ENCODE measurements around the gene TCOF1.

TCOF1 gene

DNA sequence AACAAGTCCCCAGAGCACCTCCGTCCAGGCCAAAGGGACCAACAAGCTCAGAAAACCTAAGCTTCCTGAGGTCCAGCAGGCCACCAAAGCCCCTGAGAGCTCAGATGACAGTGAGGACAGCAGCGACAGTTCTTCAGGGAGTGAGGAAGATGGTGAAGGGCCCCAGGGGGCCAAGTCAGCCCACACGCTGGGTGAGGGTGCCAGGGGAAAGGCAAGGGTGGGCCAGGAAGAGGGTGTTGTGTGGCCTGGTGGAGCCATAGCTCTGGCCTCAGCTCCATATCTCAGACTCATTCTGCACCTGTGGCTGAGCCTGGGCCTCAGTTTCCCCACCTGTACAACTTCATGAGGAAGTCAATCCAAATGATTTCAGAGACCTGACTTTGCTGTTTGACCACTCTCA, 34.5 kb downstream of the TCOF1 start:
- DNase-seq, result no peak

DNA sequence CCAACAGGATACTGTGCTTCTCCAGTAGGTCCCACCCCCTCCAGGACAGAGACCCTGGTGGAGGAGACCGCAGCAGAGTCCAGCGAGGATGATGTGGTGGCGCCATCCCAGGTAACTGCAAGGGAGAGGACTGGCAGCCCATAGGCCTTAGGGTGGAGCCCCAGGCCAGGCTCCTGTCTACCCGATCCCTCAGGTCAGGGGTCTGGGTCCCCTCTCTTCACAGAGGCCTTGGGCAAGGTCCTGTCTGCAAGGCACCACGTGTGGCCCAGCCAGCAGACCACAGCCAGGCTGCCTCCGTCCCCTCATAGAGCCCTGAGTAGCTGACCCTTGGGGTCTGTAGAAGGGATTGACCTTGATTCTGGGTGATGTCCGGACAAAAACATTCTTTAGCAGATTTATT, 35.2 kb downstream of the TCOF1 start:
- DNase-seq, result no peak

DNA sequence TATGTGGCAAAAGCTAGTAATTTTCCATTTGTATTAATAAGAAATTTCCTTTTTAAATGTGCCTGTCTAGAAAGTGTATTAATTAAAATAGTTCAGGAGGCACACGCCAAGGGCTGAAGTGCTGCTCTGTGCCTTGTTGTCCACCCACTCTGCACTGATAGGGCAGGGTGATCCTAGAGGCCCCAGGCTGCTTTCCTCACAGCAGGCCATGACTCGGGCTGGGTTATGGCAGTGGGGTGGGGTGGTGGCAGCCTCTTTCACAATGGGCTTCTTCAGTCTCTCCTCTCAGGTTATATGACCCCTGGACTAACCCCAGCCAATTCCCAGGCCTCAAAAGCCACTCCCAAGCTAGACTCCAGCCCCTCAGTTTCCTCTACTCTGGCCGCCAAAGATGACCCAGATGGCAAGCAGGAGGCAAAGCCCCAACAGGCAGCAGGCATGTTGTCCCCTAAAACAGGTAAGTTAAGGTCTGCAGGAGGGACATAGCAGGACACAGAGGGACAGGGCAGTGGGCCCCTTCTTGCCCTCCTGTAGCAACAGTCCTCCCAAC, 35.7 kb downstream of the TCOF1 start:
- no peak for DNase-seq

DNA sequence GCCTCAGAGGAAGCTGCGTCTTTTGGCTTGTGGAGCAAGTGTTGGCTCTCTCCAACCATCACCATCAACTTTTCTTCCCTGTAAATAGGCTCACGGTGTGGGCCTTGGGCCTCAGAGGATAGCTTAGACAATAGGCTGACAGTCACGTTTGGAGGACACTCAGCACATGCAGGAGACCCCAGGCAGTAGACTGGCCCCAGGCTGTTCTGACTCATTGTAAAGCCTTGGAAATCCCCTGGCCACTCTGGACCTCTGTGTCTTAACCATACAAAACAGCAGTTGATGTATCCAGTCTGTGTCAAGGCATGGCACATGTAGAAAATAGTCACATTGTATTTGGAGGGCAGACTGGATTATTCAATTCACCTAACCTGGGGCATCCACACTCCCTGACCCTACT, 36.6 kb downstream of the TCOF1 start:
- no peak for DNase-seq

DNA sequence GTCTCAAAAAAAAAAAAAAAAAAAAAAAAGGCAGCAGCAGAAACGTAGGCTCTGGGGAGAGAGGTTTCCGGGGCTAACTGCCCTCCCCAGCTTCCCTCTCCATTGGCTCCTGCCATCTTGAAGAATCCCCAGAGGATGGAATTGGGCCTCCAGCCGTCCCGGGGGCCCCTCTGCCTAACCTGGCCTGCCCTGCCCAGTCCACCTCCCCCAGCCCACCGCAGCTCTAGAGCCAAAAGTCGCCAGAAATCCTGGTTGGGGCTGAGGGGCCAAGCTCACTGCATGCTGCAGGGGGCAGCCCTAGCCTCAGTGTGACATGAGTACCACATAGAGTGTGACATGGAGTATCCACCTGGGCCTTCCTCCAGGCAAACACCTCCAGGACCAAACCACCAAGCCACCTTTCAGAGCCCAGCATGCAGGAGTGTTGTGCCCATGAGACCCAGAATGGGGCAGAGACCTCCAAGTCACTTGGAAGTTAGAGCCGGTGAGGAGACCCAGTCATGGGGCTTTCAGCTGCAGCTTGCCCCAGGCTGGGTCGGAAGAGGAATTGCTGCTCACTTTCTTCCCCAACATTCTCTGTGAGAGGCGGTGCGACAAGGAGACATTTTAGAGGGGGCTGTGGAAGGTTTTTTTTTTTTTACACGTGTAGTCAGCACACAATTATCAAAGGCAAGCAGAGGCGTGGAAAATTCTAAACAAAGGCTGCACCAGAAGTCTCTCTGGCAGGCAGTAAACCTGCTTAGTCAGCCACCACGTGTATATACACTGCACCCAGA, 37.6 kb downstream of the TCOF1 start:
- DNase-seq, result no peak

DNA sequence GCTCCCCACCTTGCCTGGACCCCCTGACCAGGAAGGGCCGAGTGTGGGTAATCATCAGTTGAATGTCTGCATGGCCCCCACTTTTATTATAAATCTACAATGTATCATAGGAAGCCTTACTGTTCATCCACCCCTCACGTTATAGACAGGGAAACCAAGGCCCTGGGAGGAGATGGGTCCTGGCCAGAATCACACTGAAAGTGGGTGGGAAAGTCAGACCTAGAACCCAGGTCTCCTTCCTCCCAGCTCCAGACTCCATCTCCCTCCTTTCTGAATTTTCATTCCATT, 38.1 kb downstream of the TCOF1 start:
- no peak for DNase-seq

DNA sequence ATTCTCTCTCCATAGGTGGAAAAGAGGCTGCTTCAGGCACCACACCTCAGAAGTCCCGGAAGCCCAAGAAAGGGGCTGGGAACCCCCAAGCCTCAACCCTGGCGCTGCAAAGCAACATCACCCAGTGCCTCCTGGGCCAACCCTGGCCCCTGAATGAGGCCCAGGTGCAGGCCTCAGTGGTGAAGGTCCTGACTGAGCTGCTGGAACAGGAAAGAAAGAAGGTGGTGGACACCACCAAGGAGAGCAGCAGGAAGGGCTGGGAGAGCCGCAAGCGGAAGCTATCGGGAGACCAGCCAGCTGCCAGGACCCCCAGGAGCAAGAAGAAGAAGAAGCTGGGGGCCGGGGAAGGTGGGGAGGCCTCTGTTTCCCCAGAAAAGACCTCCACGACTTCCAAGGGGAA, 38.8 kb downstream of the TCOF1 start:
- DNase-seq, result no peak

DNA sequence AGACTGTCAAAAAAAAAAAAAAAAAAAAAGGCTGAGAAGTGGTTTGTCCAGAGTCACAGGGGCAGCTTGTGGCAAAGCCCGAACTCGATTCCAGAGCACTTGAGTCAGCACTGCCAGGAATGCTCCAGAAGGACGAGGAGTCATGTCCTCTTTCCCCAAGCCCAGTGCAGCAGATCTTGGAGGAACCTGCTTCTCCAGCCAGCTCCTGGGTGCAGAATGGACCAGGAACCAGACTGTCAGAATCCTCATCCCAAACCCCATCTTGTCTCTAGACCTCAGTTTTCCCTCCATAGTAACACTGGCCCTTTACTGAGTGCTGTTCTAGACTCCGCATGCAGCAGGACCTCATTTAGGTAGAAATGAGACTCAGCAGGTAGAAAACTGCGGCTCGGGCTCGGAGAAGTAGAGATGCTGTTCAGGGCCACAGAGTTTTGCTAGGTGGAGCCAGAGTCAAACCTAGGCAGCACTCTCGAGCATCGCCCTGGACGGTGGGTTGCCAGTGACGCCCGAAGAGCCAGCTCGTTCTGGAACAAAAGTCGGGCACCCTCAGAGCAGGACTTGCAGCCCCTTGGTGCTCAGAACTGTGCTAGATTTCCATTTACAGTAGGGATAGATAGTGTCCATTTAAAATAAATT, 39.8 kb downstream of the TCOF1 start:
- no peak for DNase-seq

DNA sequence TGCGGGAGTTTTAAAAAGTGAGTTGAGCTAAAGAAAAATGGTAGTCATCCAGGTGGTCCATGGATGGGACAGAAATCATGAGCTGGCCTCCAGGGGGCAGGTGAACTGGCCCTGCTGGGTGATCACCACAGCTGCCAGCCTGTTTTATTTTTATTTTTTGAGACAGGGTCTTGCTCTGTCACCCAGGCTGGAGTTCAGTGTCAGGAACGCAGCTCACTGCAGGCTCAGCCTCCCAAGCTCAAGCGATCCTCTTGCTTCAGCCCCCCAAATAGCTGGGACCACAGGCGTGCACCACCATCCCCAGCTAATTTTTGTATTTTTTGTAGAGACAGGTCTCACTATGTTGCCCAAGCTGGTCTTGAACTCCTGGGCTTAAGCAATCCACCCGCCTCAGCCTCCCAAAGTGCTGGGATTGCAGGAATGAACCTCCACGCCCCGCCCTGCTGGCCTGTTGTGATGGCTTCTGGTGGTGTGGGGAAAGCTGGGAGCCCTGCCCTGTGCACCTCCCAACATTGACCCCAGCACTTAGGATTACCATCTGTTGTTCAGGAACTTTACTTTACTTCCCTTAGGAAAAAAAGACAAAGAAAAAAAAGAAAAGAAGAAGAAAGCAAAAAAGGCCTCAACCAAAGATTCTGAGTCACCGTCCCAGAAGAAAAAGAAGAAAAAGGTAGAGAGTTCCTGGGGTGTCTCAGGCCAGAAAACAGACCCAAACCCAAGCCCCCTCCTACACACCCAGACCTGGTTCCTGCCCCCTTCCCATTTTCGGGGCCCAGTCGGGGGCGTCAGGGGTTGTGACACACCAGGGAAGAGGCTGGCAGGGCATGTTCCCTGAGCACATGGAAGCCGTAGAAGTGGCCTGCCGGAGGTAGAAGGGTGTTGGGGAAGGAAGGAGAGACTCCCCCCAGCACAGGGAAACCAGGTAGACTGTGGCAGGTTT, 40.6 kb downstream of the TCOF1 start:
- no peak for DNase-seq

DNA sequence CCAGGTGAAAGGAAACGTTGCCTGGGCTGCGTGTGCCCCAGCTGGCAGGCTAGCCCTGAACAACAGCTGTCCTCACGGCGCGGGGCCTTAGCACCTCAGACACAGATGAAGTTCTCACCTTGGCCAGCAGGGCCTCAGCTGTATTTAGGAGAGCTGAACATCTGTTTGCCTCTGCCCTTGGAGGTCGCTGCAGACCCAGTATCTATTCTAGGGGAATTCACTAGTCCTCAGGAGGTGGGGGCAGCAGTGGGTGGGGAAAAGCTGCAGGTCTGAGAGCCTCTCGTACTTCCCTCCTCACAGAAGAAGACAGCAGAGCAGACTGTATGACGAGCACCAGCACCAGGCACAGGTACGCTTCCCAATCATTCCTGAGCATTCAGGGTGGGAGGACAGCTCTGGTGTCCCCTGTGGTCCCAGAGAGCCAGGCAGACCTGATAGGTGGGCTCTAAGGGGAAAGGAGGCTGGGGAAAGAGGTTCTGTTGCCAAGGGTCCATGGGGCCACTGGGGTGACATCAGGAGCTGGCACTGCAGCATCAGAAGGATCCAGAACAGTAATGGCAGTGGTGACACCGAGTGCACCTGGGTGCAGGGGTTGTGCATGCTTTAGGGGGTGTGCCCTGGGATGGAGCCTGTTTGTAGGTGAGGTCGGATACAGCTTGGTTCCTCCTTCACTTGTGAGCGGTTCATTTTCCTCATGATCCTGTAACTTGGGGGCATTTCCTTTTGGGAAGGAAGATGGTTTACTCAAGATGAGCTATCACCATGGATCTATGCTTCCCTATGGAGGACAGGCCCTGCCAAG, 41.4 kb downstream of the TCOF1 start:
- DNase-seq, result no peak

DNA sequence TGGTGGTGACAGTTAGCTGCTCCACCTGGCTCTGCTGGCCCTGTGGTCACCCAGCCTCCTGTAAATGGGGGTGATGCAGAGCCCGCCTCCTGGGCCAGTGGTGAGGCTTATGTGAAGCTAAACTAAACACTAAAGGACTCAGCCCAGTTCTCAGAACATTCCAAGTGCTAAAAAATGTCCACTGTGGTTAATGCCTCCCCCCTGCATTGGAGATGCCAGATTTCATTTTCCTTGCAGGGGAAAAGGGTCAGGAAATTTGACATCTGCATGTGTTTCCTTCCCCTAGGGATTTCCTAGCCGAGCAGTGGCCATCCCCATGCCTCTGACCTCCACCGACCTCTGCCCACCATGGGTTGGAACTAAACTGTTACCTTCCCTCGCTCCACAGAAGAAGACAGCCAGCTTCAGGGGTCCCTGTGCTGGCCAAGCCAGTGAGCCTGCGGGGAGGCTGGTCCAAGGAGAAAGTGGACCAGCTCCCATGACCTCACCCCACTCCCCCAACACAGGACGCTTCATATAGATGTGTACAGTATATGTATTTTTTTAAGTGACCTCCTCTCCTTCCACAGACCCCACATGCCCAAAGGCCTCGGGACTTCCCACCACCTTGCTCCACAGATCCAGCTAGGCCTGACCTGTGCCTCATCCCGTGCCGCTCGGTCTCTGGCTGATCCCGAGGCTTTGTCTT, 42.2 kb downstream of the TCOF1 start:
- DNase-seq, result no peak

DNA sequence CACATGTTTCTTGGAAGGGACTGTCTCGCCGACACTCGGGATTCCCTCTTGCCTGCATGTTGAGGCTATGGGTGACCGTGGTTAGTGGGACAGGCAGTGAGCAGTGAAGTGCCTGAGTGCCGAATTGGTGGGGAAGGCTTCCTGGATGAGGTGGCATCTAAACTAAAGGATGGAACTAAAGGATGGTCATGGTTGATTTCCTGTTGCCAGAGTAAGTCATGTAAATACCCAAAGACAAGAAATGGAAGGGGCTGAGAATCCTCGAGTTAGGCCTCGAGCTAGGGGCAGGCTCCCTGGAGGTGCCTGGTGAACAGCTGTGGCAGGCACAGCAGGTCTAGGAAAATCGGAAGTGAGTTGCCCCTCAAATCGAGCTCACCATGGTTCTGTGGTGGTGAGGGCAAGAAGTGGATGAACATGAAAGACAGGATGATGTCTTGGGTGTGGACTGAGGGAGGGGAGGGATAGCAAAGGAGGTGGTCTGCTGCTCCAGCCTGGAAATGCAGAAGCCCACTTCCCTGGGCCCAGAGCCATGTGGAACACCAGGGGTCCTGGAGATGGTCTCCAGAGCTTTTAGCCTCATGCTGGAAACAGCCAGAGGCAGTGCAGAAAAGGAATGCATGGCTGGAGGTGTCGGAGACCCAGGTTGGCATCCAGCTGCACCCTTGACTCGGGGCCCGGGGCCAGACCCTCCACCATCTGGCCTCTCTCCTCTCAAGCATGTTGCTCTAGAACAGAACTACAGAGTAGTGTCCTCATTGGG, 43.0 kb downstream of the TCOF1 start:
- DNase-seq, result no peak

DNA sequence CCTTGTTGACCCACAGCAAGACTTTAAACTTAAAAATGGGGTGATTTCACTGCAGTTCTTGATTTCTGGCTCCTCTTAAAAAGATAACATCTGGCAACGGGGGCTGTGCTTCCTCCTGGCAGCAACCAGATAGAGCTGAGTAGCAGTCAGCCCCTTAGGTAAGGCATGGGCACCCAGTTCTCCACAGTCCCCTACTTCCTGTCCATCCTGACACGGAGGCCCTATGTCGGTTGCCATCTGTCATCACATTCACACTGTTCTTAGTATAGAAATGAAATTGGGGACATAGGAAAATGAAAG, 43.5 kb downstream of the TCOF1 start:
- no peak for DNase-seq

DNA sequence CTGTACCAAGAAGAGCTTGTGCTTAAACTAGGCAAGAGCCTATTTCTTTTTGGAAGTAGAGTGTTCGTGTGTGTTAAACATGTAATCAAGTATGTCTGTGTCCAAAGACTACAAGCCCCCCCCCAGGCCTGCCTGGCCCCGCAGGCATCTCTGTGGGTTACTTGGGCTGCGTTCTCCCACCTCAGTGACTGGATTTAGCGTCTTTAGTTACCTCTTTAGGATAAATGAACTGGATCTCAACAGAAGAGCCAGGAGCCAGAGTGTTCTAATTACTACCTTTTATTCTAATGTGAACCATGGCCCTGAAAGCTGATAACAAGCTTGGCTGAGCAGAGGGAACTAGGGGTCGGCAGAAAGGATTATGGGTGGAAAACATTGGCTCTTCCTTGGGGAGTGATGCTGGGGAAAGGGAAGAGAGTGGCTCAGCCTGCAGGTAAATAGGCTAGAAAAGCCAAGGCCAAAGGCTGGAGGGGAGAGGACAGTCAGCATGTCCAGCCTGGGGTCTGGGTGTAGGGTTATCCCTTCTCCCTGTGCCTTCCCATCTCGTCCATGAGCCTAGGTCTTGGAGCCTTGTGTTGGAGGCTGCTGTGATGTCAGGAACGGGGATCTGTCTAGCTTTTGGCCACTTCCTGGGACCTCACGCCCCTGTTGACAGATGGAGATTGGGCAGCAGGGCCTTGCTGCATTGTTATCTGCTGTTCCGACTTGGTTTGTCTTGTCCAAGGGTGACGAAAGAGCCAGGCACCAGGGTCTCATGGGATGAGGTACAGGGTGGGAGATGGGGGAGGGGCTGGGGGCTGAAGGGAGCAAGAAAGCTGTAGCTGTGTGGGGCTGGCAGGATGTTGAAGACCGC, 44.1 kb downstream of the TCOF1 start:
- no peak for DNase-seq

DNA sequence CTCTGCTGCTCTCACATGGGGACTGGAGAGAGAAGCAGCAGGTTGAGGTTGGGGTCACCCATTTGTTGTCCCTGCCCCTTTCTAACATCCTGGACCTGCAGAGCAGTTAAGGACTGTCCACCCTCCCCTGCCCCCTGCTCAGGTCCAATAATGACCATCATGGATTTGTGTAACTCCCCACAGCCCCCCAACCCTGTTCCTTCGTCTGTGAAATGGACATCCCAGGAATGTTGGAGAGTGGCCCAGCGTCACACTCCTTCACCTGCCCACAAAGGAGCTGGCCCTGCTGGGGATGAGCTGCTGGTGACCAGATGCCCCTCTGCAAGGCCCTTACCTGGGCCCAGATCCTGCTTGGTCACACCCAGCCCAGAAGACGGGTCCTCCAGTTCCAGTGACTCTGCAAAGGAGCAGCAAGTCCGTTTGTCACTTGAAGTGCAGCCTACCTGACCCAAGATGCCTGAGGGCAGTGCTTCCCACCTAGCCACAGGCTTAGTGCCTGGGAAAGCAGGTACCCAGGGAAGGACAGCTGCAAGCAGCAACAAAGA, 44.8 kb downstream of the TCOF1 start:
- no peak for DNase-seq

DNA sequence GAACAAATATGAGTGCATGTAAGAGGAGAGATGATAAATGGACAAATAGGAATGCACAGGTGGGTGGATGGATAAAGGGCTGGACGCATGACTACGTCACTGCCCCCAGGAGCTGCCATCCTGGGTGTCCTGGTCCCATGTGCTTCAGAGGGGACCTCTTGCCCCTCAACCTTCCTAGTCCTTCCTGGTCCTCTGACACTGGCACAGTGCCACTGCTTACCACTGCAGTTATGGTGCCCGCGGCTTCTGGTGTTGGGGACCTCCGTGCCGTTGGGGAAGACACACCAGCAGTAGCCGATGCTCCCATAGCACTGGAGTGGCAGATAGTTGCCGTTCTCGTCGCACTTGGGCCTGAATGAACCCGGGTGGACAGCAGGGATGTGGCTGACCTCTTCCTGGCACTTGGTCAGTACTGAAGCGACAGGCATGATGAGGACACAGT, 45.4 kb downstream of the TCOF1 start:
- no peak for DNase-seq

DNA sequence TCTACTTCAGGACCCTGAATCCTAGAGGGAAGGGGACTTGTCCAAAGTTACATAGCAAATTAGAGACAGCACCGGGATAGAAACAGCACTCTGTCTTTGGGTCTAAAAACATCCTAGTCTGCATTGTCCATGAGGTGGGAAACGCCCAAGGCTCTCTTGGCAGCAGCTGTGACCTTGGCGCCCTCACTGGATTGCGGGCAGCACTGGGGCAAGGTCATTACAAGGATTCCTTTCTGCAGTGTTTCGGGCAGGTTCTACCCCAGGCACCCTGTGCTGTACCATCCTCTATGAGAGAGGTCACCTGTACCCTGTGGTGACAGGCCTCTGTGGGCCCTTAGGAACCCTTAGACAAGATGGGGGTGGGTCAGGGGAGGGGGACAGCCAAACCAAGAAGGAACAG, 46.6 kb downstream of the TCOF1 start:
- no peak for DNase-seq

DNA sequence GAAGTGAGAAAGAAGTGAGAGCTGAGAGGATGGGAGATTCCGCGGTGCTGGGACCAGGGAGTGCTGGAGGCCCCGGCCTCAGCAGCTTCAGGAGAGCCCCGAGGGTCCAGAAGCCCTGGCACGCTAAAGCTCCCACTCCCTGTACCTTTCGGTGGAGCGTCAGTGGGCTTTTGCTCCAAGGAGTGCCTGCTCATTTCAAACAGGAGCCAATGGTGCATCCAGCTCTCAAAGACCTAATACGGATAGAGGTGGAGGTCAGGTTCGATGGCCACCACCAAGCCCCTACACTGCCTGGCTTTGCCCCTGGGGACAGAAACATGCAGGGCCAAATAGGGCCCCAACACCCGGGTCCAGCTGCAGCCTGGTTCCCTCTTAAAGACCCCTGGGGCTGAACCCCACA, 47.0 kb downstream of the TCOF1 start:
- DNase-seq, result no peak

DNA sequence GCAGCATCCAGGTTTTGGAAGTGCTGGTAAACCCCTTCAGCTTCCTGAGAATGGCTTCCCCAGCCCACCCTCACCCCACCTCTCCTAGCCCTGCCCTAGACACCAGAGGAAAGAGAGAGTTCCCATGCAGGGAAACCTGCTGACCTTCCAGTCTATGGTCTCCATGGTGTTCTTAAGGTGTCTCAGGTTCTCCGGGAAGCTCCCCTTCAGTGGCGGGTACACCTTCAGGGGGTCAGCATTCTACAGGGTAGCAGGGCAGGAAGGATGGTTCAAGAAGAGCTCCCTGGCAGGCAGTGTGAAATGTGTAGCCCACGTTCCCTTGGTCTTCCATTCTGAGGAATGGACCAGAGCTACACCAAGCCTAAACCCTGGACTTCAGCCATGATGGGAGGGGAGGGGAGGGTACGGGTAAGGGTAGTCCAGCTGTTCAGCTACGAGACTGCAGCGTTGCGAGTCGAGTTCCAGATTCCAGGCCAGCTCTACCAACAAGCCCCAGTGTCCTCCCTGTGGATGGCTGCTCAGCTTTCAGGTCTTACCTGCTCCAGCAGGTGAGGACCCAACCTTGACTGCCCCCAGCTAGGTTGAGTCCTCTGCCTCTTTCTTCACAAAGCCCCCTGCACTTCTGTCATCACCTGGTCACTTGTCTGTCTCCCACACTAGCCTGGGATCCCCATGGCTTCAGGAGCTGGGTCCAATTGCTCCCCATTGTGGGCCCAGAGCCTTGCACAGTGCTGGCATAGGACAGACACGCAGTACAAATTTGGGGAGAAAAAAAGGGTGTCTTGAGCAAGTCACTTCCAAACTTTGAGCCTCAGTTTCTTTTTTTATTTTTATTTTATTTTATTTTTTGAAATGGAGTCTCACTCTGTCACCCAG, 47.7 kb downstream of the TCOF1 start:
- no peak for DNase-seq
